ENCODE measurements around the gene TMEM14C.

TMEM14C gene

DNA sequence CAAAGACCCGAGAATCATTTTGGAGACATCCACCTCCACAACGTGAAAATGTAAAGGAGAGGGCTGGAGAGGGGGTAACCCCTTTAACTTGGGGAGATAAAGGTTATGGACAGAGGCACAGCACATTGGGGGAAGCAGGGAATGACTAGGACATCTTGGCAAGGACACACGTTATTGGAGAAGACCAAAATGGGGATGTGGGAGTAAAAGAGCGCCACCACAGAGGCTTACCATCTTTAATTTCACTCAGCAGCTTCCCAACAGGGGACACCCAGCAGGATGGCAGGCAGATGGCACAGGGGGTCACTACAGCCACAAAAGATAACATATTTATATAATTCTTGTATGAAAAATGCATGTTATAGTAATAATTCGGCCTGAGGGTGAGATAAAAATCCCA is 38.3 kb upstream of the TMEM14C start:
- DNase-seq, result no peak
- no peak overlapping the region for H3K4me3 ChIP-seq
- H3K4me1 ChIP-seq, result no peaks in the 10 kb centered on the region
- peaks cover 0 to 6% of the 10 kb centered on the region in 2 donors for H3K27me3 ChIP-seq
- H3K27ac ChIP-seq, result no peak overlapping the region
- no peaks in the 10 kb centered on the region for H3K9me3 ChIP-seq
- intact Hi-C loops (cut with DNase I; ENCODE audit: low total_unique reads), result no loop called here
- no peaks in the 10 kb centered on the region for H3K36me3 ChIP-seq
- TF ChIP-seq, protein P1, sequence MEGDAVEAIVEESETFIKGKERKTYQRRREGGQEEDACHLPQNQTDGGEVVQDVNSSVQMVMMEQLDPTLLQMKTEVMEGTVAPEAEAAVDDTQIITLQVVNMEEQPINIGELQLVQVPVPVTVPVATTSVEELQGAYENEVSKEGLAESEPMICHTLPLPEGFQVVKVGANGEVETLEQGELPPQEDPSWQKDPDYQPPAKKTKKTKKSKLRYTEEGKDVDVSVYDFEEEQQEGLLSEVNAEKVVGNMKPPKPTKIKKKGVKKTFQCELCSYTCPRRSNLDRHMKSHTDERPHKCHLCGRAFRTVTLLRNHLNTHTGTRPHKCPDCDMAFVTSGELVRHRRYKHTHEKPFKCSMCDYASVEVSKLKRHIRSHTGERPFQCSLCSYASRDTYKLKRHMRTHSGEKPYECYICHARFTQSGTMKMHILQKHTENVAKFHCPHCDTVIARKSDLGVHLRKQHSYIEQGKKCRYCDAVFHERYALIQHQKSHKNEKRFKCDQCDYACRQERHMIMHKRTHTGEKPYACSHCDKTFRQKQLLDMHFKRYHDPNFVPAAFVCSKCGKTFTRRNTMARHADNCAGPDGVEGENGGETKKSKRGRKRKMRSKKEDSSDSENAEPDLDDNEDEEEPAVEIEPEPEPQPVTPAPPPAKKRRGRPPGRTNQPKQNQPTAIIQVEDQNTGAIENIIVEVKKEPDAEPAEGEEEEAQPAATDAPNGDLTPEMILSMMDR (IDR thresholded peaks at IDR 0.05), result no peak

GRCh38 chr6:10685092-10685915 is 37.6 kb upstream of the TMEM14C start:
- H3K27ac ChIP-seq, result no peak overlapping the region
- no peak overlapping the region for H3K4me3 ChIP-seq
- DNase-seq, result no peak
- no peaks in the 10 kb centered on the region for H3K4me1 ChIP-seq
- TF ChIP-seq, protein P1 (IDR thresholded peaks at IDR 0.05), result no peak
- no peaks in the 10 kb centered on the region for H3K36me3 ChIP-seq
- no peaks in the 10 kb centered on the region for H3K9me3 ChIP-seq
- intact Hi-C loops (cut with DNase I; ENCODE audit: low total_unique reads), result no loop called here
- peaks cover 0 to 6% of the 10 kb centered on the region in 2 donors for H3K27me3 ChIP-seq

GRCh38 chr6:10686901-10687300 is 36.0 kb upstream of the TMEM14C start:
- no peak for DNase-seq
- TF ChIP-seq, protein P1 (IDR thresholded peaks at IDR 0.05), result no peak
- Histone ChIP-seq H3K36me3 (no peaks in the 10 kb centered on the region), H3K9me3 (no peaks in the 10 kb centered on the region), H3K27me3 (peaks cover 0 to 6% of the 10 kb centered on the region in 2 donors), H3K4me3 (no peak overlapping the region), H3K4me1 (no peaks in the 10 kb centered on the region), H3K27ac (no peak overlapping the region)
- intact Hi-C loops (cut with DNase I; ENCODE audit: low total_unique reads), result no loop called here

- no peaks in the 10 kb centered on the region for H3K4me1 ChIP-seq
- H3K27ac ChIP-seq, result no peak overlapping the region
- H3K9me3 ChIP-seq, result no peaks in the 10 kb centered on the region
- peaks cover 0 to 6% of the 10 kb centered on the region in 2 donors for H3K27me3 ChIP-seq
- TF ChIP-seq, protein P1 (IDR thresholded peaks at IDR 0.05), result no peak
- no peak for DNase-seq
- intact Hi-C loops (cut with DNase I; ENCODE audit: low total_unique reads), result no loop called here
- no peaks in the 10 kb centered on the region for H3K36me3 ChIP-seq
- H3K4me3 ChIP-seq, result no peak overlapping the region
Measured at GRCh38 chr6:10687582-10687981, 35.3 kb upstream of the TMEM14C start.

DNA sequence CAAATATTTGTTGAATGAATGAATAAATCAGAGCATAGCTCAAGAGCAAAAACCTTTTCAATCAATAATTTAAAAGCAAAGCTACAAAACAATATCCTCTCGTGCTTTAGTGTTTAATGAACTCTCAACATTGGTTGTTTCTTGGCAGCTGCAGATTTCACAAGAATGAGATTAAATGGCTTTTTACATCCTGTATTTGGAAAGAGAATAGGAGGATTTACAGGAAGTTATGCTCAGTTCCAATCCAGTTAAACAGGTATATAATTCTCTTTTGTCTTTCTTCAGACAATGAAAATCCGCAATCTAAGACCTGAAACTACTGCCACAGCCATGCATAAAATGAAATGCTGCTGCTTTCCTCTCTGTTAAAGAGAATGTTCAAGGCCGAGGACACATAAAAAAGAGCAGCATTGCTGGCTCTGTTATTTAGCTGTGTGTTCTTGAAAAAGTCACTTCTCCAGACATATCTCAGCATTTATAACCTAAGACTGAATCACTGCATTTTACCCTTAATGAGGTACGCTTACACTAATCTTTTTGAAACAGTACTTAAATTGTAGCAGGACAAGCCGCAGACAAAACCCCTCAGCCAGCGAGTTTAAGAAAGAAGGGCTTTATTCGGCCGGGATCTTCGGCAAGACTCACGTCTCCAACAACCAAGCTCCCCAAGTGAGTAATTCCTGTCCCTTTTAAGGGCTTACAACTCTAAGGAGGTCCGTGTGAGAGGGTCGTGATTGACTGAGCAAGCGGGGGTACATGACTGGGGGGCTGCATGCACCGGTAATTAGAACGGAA is 32.0 kb upstream of the TMEM14C start:
- no peak for DNase-seq
- Histone ChIP-seq H3K27me3 (no peaks in the 10 kb centered on the region), H3K27ac (no peak overlapping the region), H3K9me3 (no peaks in the 10 kb centered on the region), H3K4me3 (no peak overlapping the region), H3K36me3 (no peaks in the 10 kb centered on the region), H3K4me1 (peaks cover 0 to 21% (median 17%) of the 10 kb centered on the region in 4 donors)
- TF ChIP-seq, protein P1 (IDR thresholded peaks at IDR 0.05), result no peak
- intact Hi-C loops (cut with DNase I; ENCODE audit: low total_unique reads), result no loop called here
